22Rv1 (cell line): Measurements from ENCODE around the gene RAB40A.
A peak's percentile ranks its signal among the peaks of the same experiment; 100 is the strongest.

Experiments
- ZFX ChIP-seq: fragments of 450-650 bp; IDR thresholded peaks from 2 replicates; pipeline ENCODE4 v1.6.1; 2017; ENCODE audit warnings: antibody characterized with exemption, borderline replicate concordance
- TF ChIP-seq, protein P1 (sequence below): fragments of 450-650 bp; IDR thresholded peaks from 2 replicates; pipeline ENCODE4 v1.5.1; 2017; ENCODE audit warnings: mild to moderate bottlenecking

DNA sequence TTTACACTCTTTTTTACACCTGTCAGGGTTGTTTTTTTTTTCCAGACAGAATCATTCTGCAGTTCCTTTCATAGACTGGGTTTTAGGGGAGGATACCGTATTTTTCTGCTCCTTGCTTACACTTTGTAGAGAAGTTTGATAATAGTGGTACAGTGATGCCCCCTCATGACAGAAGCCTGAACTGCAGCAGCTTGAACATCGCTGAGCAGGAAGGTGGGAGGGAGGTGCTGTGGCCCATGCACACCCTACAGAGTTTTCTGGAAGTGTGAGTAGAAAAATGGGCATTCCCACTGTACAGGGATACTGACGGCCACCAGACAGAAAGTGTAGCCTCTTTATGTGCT lies 54.5 kb downstream of the RAB40A start:
- TF ChIP-seq, protein P1, sequence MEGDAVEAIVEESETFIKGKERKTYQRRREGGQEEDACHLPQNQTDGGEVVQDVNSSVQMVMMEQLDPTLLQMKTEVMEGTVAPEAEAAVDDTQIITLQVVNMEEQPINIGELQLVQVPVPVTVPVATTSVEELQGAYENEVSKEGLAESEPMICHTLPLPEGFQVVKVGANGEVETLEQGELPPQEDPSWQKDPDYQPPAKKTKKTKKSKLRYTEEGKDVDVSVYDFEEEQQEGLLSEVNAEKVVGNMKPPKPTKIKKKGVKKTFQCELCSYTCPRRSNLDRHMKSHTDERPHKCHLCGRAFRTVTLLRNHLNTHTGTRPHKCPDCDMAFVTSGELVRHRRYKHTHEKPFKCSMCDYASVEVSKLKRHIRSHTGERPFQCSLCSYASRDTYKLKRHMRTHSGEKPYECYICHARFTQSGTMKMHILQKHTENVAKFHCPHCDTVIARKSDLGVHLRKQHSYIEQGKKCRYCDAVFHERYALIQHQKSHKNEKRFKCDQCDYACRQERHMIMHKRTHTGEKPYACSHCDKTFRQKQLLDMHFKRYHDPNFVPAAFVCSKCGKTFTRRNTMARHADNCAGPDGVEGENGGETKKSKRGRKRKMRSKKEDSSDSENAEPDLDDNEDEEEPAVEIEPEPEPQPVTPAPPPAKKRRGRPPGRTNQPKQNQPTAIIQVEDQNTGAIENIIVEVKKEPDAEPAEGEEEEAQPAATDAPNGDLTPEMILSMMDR, result peak; percentile 65
- no peak for TF ChIP-seq ZFX
